Liver (tissue), 9 donors: ENCODE data around the gene EXPH5. TPM values are rescaled to one million over a fixed set of nuclear protein-coding genes. Genes with fewer than 3 reads are reported as not detected.

ENCODE experiments used
- DNase-seq: peaks from one replicate; pipeline ENCODE4 v3.0.0-alpha.2; 2017; ENCODE audit warnings: low spot score
- H3K27ac ChIP-seq, 2 donors: one replicate each; pipeline ENCODE4 v1.7.0; 2013; ENCODE audit warnings: inconsistent platforms in 2 of 2, low read length in 2 of 2, control low read depth in 1 of 2, low read depth in 1 of 2, mild to moderate bottlenecking in 1 of 2
- H3K27me3 ChIP-seq, 4 donors: one replicate each; pipeline versions ENCODE4 v1.6.1 to v1.7.0; 2013; ENCODE audit warnings: low read length in 3 of 4, inconsistent platforms in 1 of 4, mild to moderate bottlenecking in 1 of 4, moderate library complexity in 1 of 4; ENCODE audit not compliant: control insufficient read depth in 4 of 4, insufficient read depth in 4 of 4
- H3K36me3 ChIP-seq, 4 donors: one replicate each; pipeline versions ENCODE4 v1.6.1 to v1.7.0; 2013; ENCODE audit warnings: low read length in 3 of 4, mild to moderate bottlenecking in 3 of 4, low read depth in 1 of 4, moderate library complexity in 1 of 4; ENCODE audit not compliant: control insufficient read depth in 4 of 4, insufficient read depth in 3 of 4
- H3K4me1 ChIP-seq, 4 donors: one replicate each; pipeline versions ENCODE4 v1.6.1 to v1.7.0; 2013; ENCODE audit warnings: low read length in 3 of 4, mild to moderate bottlenecking in 3 of 4, moderate library complexity in 1 of 4; ENCODE audit not compliant: control insufficient read depth in 4 of 4, insufficient read depth in 4 of 4
- H3K4me3 ChIP-seq, 3 donors: one replicate each; pipeline versions ENCODE4 v1.6.1 to v1.7.0; 2013; ENCODE audit warnings: low read length in 3 of 3, control low read depth in 1 of 3, low read depth in 1 of 3, mild to moderate bottlenecking in 1 of 3
- H3K9ac ChIP-seq, 2 donors: one replicate each; pipeline ENCODE4 v1.7.0; 2013; ENCODE audit warnings: low read length in 2 of 2, mild to moderate bottlenecking in 2 of 2, moderate library complexity in 2 of 2, control low read depth in 1 of 2, low read depth in 1 of 2
- H3K9me3 ChIP-seq, 4 donors: one replicate each; pipeline versions ENCODE4 v1.6.1 to v1.7.0; 2013; ENCODE audit warnings: low read length in 3 of 4; ENCODE audit not compliant: control insufficient read depth in 4 of 4
- EGR1 ChIP-seq, 2 donors: IDR thresholded peaks; 2 replicates each; pipeline ENCODE4 v1.6.1; 2016 to 2018; ENCODE audit warnings: antibody characterized with exemption in 2 of 2, low read depth in 2 of 2
- FOXA1 ChIP-seq: IDR thresholded peaks from 2 replicates; pipeline ENCODE4 v1.6.1; 2016; ENCODE audit warnings: antibody characterized with exemption
- GABPA ChIP-seq, 2 donors: IDR thresholded peaks in 1 of 2; conservative IDR thresholded peaks in 1 of 2; 2 replicates each; pipeline ENCODE4 v1.6.1; 2016; ENCODE audit warnings: antibody characterized with exemption in 2 of 2, mild to moderate bottlenecking in 1 of 2, moderate library complexity in 1 of 2
- HNF4A ChIP-seq, 2 donors: conservative IDR thresholded peaks; 2 replicates each; pipeline ENCODE4 v1.6.1; 2016; ENCODE audit warnings: antibody characterized with exemption in 2 of 2, mild to moderate bottlenecking in 2 of 2
- HNF4G ChIP-seq: IDR thresholded peaks from 2 replicates; pipeline ENCODE4 v1.6.1; 2016; ENCODE audit warnings: antibody characterized with exemption
- JUND ChIP-seq, 2 donors: IDR thresholded peaks; 2 replicates each; pipeline ENCODE4 v1.6.1; 2016; ENCODE audit warnings: antibody characterized with exemption in 2 of 2
- NR2F2 ChIP-seq: IDR thresholded peaks from 2 replicates; pipeline ENCODE4 v1.6.1; 2016; ENCODE audit warnings: antibody characterized with exemption
- RAD21 ChIP-seq, 2 donors: IDR thresholded peaks; 2 replicates each; pipeline ENCODE4 v1.6.1; 2016; ENCODE audit warnings: antibody characterized with exemption in 2 of 2, mild to moderate bottlenecking in 2 of 2
- RXRA ChIP-seq, 2 donors: IDR thresholded peaks; 2 replicates each; pipeline ENCODE4 v1.6.1; 2017 to 2018; ENCODE audit warnings: antibody characterized with exemption in 2 of 2, mild to moderate bottlenecking in 1 of 2
- SP1 ChIP-seq: IDR thresholded peaks from 2 replicates; pipeline ENCODE4 v1.6.1; 2018; ENCODE audit warnings: antibody characterized with exemption, mild to moderate bottlenecking
- TAF1 ChIP-seq: conservative IDR thresholded peaks from 2 replicates; pipeline ENCODE4 v1.6.1; 2016; ENCODE audit warnings: antibody characterized with exemption, mild to moderate bottlenecking
- YY1 ChIP-seq: IDR thresholded peaks from 2 replicates; pipeline ENCODE4 v1.6.1; 2016; ENCODE audit warnings: antibody characterized with exemption, mild to moderate bottlenecking
- WGBS: extraction: QIAGEN DNeasy Blood & Tissue Kit; methylation state at CpG from one replicate; pipeline ENCODE4 v1.1.7; 2013; 5-methylcytosine and 5-hydroxymethylcytosine counted together
- polyA plus RNA-seq, 2 donors: library from polyadenylated mRNA; stranded (reverse) in 1 of 2; unstranded in 1 of 2; fragments of 200-250 nt in 1 of 2; fragments of >200 nt in 1 of 2; fragmentation: Nextera tagmentation in 1 of 2; extraction: Ambion mirVana in 1 of 2; gene quantifications; one replicate each; pipeline versions ENCODE4 v1.2.1 to v1.2.3, GENCODE V29; 2013 to 2015
- total RNA-seq, 2 donors: library from RNA; depleted of rRNA; stranded (reverse); fragments of >200 nt; gene quantifications; one replicate each; pipeline ENCODE4 v1.2.3, GENCODE V29; 2014
- TF ChIP-seq, protein P1 (sequence below): IDR thresholded peaks from 2 replicates; pipeline ENCODE4 v1.6.1; 2016; ENCODE audit warnings: antibody characterized with exemption, mild to moderate bottlenecking
- TF ChIP-seq, protein P2 (sequence below): IDR thresholded peaks from 2 replicates; pipeline ENCODE4 v1.6.1; 2016; ENCODE audit warnings: antibody characterized with exemption
- TF ChIP-seq, protein P3 (sequence below): IDR thresholded peaks from 2 replicates; pipeline ENCODE4 v1.6.1; 2016; ENCODE audit warnings: antibody characterized with exemption
- TF ChIP-seq, protein P4 (sequence below): IDR thresholded peaks from 2 replicates; pipeline ENCODE4 v1.6.1; 2016; ENCODE audit warnings: antibody characterized with exemption
- TF ChIP-seq, protein P5 (sequence below): fragments of 150-350 bp; IDR thresholded peaks from 2 replicates; pipeline ENCODE4 v1.5.1; 2017; ENCODE audit warnings: improper control_type of control experiment, low read depth, low read length; ENCODE audit not compliant: missing input control
- donor health status: healthy.
- donor health status: healthy.
- donor health status: healthy.
- donor health status: healthy.
- donor health status: healthy.

EXPH5 gene
- total and polyA plus RNA-seq, 4 donors, result 0.47 to 6.1 (median 1.5) TPM

DNA sequence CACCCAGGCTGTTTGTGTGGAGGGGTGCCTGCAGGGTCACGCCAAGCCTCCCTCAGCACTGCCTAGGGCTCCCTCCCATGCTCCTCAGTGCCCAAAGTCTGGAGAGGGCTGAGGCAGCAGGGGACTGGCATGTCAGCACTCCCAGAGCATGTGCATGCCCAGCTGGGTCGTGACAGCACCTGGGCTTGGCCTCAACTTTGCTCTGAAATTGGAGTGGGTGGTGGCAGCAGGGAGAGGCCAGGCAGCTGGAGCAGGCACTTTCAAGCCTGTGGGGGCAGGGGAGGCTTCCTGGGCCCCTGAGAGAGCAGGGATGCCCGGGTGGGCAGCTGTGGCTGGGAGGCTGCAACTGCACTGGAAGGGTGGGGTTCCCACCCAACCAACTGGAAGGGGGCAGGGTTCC, 35.7 kb upstream of the EXPH5 start (continued):
- TF ChIP-seq, protein P1, sequence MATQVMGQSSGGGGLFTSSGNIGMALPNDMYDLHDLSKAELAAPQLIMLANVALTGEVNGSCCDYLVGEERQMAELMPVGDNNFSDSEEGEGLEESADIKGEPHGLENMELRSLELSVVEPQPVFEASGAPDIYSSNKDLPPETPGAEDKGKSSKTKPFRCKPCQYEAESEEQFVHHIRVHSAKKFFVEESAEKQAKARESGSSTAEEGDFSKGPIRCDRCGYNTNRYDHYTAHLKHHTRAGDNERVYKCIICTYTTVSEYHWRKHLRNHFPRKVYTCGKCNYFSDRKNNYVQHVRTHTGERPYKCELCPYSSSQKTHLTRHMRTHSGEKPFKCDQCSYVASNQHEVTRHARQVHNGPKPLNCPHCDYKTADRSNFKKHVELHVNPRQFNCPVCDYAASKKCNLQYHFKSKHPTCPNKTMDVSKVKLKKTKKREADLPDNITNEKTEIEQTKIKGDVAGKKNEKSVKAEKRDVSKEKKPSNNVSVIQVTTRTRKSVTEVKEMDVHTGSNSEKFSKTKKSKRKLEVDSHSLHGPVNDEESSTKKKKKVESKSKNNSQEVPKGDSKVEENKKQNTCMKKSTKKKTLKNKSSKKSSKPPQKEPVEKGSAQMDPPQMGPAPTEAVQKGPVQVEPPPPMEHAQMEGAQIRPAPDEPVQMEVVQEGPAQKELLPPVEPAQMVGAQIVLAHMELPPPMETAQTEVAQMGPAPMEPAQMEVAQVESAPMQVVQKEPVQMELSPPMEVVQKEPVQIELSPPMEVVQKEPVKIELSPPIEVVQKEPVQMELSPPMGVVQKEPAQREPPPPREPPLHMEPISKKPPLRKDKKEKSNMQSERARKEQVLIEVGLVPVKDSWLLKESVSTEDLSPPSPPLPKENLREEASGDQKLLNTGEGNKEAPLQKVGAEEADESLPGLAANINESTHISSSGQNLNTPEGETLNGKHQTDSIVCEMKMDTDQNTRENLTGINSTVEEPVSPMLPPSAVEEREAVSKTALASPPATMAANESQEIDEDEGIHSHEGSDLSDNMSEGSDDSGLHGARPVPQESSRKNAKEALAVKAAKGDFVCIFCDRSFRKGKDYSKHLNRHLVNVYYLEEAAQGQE, result no peak
- no peak for TF ChIP-seq TAF1

DNA sequence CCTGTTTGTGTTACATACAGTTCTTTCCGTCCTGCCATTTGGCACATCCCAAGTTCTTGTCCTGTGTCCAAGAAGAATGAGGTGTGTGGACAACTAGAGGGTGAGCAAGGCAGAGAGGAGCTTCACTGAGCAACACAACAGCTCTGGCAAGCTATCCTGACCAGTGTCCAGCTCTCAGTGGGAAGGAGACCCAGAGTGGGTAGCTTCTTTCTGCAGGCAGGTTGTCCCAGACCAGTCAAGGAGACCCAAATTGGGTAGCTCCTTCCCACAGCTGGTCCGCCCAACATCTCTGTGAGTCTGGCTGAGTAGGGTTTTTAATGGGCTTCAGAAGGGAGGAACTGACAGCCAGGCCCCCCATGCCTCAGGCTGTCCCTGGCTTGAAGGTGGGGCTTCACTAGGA, 35.2 kb upstream of the EXPH5 start:
- Histone ChIP-seq H3K27ac (no peak overlapping the region), H3K9me3 (peaks cover 3 to 10% (median 7%) of the 10 kb centered on the region in 4 donors), H3K4me3 (peak overlapping the region in 1 of 3 donors; percentile 41), H3K9ac (no peak overlapping the region), H3K36me3 (no peaks in the 10 kb centered on the region), H3K4me1 (no peaks in the 10 kb centered on the region), H3K27me3 (no peaks in the 10 kb centered on the region)
- TF ChIP-seq NR2F2 (no peak), RXRA (IDR thresholded peaks at IDR 0.05) (no peak)
- 91% methylated on average over 2 of the region's 2 CpGs for WGBS
- DNase-seq, result no peak

DNA sequence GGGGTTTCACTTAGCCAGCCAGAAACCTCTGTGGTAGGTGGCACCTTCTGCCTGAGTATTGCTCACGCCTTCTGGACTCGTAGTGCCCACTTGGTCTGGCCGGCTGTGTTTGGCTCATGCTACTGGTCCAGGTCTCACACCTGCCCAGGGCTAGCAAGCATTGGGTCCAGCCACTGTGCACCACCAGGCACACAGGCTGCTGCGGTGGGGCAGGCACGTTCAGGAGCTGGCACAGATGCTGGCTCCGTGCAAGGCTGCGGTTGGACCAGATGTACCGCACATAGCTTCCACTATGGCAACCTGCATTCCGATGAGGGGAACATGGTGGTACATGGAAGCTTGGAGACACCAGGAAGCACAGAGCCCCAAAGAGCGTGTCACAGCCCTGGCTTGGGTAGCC, 34.8 kb upstream of the EXPH5 start:
- Histone ChIP-seq H3K4me1 (no peaks in the 10 kb centered on the region), H3K27ac (no peak overlapping the region), H3K4me3 (no peak overlapping the region), H3K27me3 (no peaks in the 10 kb centered on the region), H3K36me3 (no peaks in the 10 kb centered on the region), H3K9ac (no peak overlapping the region), H3K9me3 (peaks cover 3 to 10% (median 7%) of the 10 kb centered on the region in 4 donors)
- no peak for DNase-seq
- WGBS, result 97% methylated on average over 10 of the region's 10 CpGs
- no peak for TF ChIP-seq EGR1 (IDR thresholded peaks at IDR 0.05; ENCODE audit: low read depth in 2 of 2)
- no peak for TF ChIP-seq YY1
- TF ChIP-seq, protein P2, sequence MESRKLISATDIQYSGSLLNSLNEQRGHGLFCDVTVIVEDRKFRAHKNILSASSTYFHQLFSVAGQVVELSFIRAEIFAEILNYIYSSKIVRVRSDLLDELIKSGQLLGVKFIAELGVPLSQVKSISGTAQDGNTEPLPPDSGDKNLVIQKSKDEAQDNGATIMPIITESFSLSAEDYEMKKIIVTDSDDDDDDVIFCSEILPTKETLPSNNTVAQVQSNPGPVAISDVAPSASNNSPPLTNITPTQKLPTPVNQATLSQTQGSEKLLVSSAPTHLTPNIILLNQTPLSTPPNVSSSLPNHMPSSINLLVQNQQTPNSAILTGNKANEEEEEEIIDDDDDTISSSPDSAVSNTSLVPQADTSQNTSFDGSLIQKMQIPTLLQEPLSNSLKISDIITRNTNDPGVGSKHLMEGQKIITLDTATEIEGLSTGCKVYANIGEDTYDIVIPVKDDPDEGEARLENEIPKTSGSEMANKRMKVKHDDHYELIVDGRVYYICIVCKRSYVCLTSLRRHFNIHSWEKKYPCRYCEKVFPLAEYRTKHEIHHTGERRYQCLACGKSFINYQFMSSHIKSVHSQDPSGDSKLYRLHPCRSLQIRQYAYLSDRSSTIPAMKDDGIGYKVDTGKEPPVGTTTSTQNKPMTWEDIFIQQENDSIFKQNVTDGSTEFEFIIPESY, result no peak
- TF ChIP-seq HNF4G, result no peak
- no peak for TF ChIP-seq RXRA (IDR thresholded peaks at IDR 0.05)
- TF ChIP-seq SP1, result no peak
- TF ChIP-seq, protein P3, sequence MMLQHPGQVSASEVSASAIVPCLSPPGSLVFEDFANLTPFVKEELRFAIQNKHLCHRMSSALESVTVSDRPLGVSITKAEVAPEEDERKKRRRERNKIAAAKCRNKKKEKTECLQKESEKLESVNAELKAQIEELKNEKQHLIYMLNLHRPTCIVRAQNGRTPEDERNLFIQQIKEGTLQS, result no peak
- TF ChIP-seq, protein P1, result no peak
- TF ChIP-seq HNF4A (conservative IDR thresholded peaks at IDR 0.05), result no peak
- no peak for TF ChIP-seq GABPA (IDR thresholded peaks at IDR 0.05 in 1 of 2, conservative IDR thresholded peaks at IDR 0.05 in 1 of 2)
- TF ChIP-seq NR2F2, result no peak
- TF ChIP-seq FOXA1, result no peak
- no peak for TF ChIP-seq RAD21 (IDR thresholded peaks at IDR 0.05)
- TF ChIP-seq, protein P4, sequence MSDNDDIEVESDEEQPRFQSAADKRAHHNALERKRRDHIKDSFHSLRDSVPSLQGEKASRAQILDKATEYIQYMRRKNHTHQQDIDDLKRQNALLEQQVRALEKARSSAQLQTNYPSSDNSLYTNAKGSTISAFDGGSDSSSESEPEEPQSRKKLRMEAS, result no peak
- TF ChIP-seq, protein P5, sequence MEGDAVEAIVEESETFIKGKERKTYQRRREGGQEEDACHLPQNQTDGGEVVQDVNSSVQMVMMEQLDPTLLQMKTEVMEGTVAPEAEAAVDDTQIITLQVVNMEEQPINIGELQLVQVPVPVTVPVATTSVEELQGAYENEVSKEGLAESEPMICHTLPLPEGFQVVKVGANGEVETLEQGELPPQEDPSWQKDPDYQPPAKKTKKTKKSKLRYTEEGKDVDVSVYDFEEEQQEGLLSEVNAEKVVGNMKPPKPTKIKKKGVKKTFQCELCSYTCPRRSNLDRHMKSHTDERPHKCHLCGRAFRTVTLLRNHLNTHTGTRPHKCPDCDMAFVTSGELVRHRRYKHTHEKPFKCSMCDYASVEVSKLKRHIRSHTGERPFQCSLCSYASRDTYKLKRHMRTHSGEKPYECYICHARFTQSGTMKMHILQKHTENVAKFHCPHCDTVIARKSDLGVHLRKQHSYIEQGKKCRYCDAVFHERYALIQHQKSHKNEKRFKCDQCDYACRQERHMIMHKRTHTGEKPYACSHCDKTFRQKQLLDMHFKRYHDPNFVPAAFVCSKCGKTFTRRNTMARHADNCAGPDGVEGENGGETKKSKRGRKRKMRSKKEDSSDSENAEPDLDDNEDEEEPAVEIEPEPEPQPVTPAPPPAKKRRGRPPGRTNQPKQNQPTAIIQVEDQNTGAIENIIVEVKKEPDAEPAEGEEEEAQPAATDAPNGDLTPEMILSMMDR, result no peak
- TF ChIP-seq JUND (IDR thresholded peaks at IDR 0.05), result no peak
